Neuronal stem cell (in vitro differentiated cells): Measurements from ENCODE around the gene SORCS3.

Source experiments
- DNase-seq: peaks from one replicate; pipeline ENCODE4 v3.0.0-alpha.2; 2013; ENCODE audit warnings: low spot score
- H2AFZ ChIP-seq: one replicate; pipeline ENCODE4 v1.6.1; 2013; ENCODE audit warnings: mild to moderate bottlenecking, low read length, inconsistent platforms
- H2AK5ac ChIP-seq: 2 replicates; pipeline ENCODE4 v1.6.1; 2013; ENCODE audit warnings: low read depth, mild to moderate bottlenecking, inconsistent platforms, low read length, moderate library complexity, mixed read lengths
- H2BK120ac ChIP-seq: 2 replicates; pipeline ENCODE4 v1.6.1; 2013; ENCODE audit warnings: low read depth, mild to moderate bottlenecking, inconsistent platforms, low read length, moderate library complexity, mixed read lengths
- H2BK12ac ChIP-seq: one replicate; pipeline ENCODE4 v1.6.1; 2013; ENCODE audit warnings: low read length, inconsistent platforms
- H2BK15ac ChIP-seq: 2 replicates; pipeline ENCODE4 v1.6.1; 2013; ENCODE audit warnings: mild to moderate bottlenecking, low read length, inconsistent platforms, mixed read lengths
- H2BK5ac ChIP-seq: one replicate; pipeline ENCODE4 v1.6.1; 2013; ENCODE audit warnings: inconsistent platforms, mild to moderate bottlenecking, low read length, moderate library complexity
- H3K14ac ChIP-seq: one replicate; pipeline ENCODE4 v1.6.1; 2013; ENCODE audit warnings: low read length, inconsistent platforms
- H3K18ac ChIP-seq: 2 replicates; pipeline ENCODE4 v1.6.1; 2013; ENCODE audit warnings: low read length, inconsistent platforms
- H3K23ac ChIP-seq: 2 replicates; pipeline ENCODE4 v1.6.1; 2013; ENCODE audit warnings: low read depth, mild to moderate bottlenecking, mixed read lengths, low read length, inconsistent platforms; ENCODE audit not compliant: poor library complexity
- H3K27ac ChIP-seq: replicated peaks from 3 replicates; pipeline ENCODE4 v1.5.1; 2013; ENCODE audit warnings: low read length, inconsistent platforms
- H3K27me3 ChIP-seq, 3 experiments: 2 replicates each; pipeline ENCODE4 v1.6.1; 2013; ENCODE audit warnings: low read length in 3 of 3, mild to moderate bottlenecking in 2 of 3, inconsistent platforms in 1 of 3, low read depth in 1 of 3, mixed read lengths in 1 of 3, moderate library complexity in 1 of 3; ENCODE audit not compliant: control insufficient read depth in 3 of 3, insufficient read depth in 3 of 3
- H3K36me3 ChIP-seq, 2 donors: replicated peaks in 1 of 2; 2 replicates each; pipeline ENCODE4 v1.6.1; 2013; ENCODE audit warnings: low read length in 2 of 2; ENCODE audit not compliant: control insufficient read depth in 2 of 2, insufficient read depth in 2 of 2
- H3K4ac ChIP-seq: 2 replicates; pipeline ENCODE4 v1.6.1; 2013; ENCODE audit warnings: inconsistent platforms, mild to moderate bottlenecking, low read length, moderate library complexity
- H3K4me1 ChIP-seq, 2 donors: 1 replicate in 1 of 2; 2 replicates in 1 of 2; pipeline ENCODE4 v1.6.1; 2013; ENCODE audit warnings: low read length in 2 of 2, low read depth in 1 of 2; ENCODE audit not compliant: control insufficient read depth in 2 of 2, insufficient read depth in 1 of 2
- H3K4me2 ChIP-seq: one replicate; pipeline ENCODE4 v1.6.1; 2013; ENCODE audit warnings: mild to moderate bottlenecking, low read length, inconsistent platforms; ENCODE audit not compliant: insufficient read depth, poor library complexity, severe bottlenecking
- H3K4me3 ChIP-seq, 2 donors: 2 replicates each; pipeline ENCODE4 v1.5.1; 2013; ENCODE audit warnings: low read length in 2 of 2, mild to moderate bottlenecking in 2 of 2, inconsistent platforms in 1 of 2, moderate library complexity in 1 of 2
- H3K79me1 ChIP-seq: one replicate; pipeline ENCODE4 v1.6.1; 2013; ENCODE audit warnings: low read depth, mild to moderate bottlenecking, inconsistent platforms, low read length, moderate library complexity
- H3K9ac ChIP-seq: one replicate; pipeline ENCODE4 v1.6.1; 2013; ENCODE audit warnings: mild to moderate bottlenecking, low read depth, low read length, inconsistent platforms; ENCODE audit not compliant: poor library complexity
- H3K9me3 ChIP-seq, 2 donors: replicated peaks in 1 of 2; 2 replicates each; pipeline versions ENCODE3 to v1.6.1; 2013; ENCODE audit warnings: low read length in 2 of 2, mild to moderate bottlenecking in 2 of 2, inconsistent platforms in 1 of 2, low read depth in 1 of 2, mixed read lengths in 1 of 2, moderate library complexity in 1 of 2; ENCODE audit not compliant: control insufficient read depth in 2 of 2, insufficient read depth in 1 of 2
- H4K8ac ChIP-seq: one replicate; pipeline ENCODE4 v1.6.1; 2013; ENCODE audit warnings: low read depth, mild to moderate bottlenecking, inconsistent platforms, low read length, moderate library complexity
- H4K91ac ChIP-seq: one replicate; pipeline ENCODE4 v1.6.1; 2013; ENCODE audit warnings: low read length, low read depth, mild to moderate bottlenecking, inconsistent platforms; ENCODE audit not compliant: poor library complexity
- WGBS, 2 donors: extraction: QIAGEN DNeasy Blood & Tissue Kit; methylation state at CpG; one replicate each; pipeline ENCODE4 v1.1.7; 2013; ENCODE audit warnings: missing lambda C conversion rate in 2 of 2, mixed read lengths in 1 of 2; ENCODE audit not compliant: insufficient read length in 2 of 2, insufficient replicate concordance in 1 of 2; ENCODE audit errors: extremely low coverage in 2 of 2; 5-methylcytosine and 5-hydroxymethylcytosine counted together

The SORCS3 gene

GRCh38 chr10:105159268-105159667 is 518.2 kb downstream of the SORCS3 start:
- H3K27me3 ChIP-seq = peaks cover 0 to 2% (median 0%) of the 10 kb centered on the region in 3 experiments
- no CpG with 5 or more reads among the region's 1 CpG for WGBS, 2 donors
- no peak overlapping the region for H2BK12ac ChIP-seq
- no peak overlapping the region for H4K91ac ChIP-seq
- no peak overlapping the region for H3K4ac ChIP-seq
- no peak overlapping the region for H3K4me3 ChIP-seq
- no peak overlapping the region for H3K23ac ChIP-seq
- no peak overlapping the region for H3K4me2 ChIP-seq
- no peak for DNase-seq
- H2AFZ ChIP-seq = no peak overlapping the region
- no peak overlapping the region for H3K14ac ChIP-seq
- no peaks in the 10 kb centered on the region for H3K79me1 ChIP-seq
- H2AK5ac ChIP-seq = no peak overlapping the region
- H2BK15ac ChIP-seq = no peak overlapping the region
- no peak overlapping the region for H3K9ac ChIP-seq
- no peak overlapping the region for H3K18ac ChIP-seq
- peaks cover 0 to 8% of the 10 kb centered on the region in 2 donors for H3K4me1 ChIP-seq
- H2BK120ac ChIP-seq = no peak overlapping the region
- no peak overlapping the region for H2BK5ac ChIP-seq
- H3K9me3 ChIP-seq = no peaks in the 10 kb centered on the region
- no peaks in the 10 kb centered on the region for H3K36me3 ChIP-seq
- H3K27ac ChIP-seq = no peak overlapping the region
- no peak overlapping the region for H4K8ac ChIP-seq

GRCh38 chr10:105161149-105161548 is 520.1 kb downstream of the SORCS3 start:
- Histone ChIP-seq H3K4me2 (no peak overlapping the region), H4K91ac (no peak overlapping the region), H3K9ac (no peak overlapping the region), H3K4ac (no peak overlapping the region), H3K36me3 (no peaks in the 10 kb centered on the region), H3K79me1 (no peaks in the 10 kb centered on the region), H2BK15ac (no peak overlapping the region), H2BK5ac (no peak overlapping the region), H3K27me3 (no peaks in the 10 kb centered on the region), H2AFZ (no peak overlapping the region), H3K14ac (no peak overlapping the region), H3K27ac (no peak overlapping the region), H4K8ac (no peak overlapping the region), H3K4me1 (peaks cover 0 to 8% of the 10 kb centered on the region in 2 donors), H3K18ac (no peak overlapping the region), H2AK5ac (no peak overlapping the region), H3K23ac (no peak overlapping the region), H3K4me3 (no peak overlapping the region), H2BK120ac (no peak overlapping the region), H3K9me3 (no peaks in the 10 kb centered on the region), H2BK12ac (no peak overlapping the region)
- WGBS, 2 donors = no CpG with 5 or more reads among the region's 4 CpGs
- DNase-seq = no peak

DNA sequence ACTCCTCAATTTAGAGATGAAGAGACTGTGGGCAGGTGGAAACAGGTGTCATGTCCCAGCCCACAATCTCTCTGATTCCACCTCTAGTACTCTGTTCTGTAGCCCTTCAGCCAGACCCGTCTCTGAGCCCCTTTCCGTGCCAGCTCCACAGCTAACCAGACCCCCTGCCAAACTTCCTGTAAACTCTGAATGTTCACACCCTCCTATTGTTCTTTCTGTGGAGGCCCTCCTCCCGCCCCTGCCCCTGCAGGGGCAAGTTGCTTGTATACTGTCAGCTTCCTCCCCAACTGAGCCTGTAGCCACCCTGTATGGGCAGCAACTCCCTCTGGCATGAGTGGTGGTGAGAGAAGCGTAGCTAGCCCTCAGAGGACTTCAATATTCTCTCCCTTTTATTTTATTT is 520.7 kb downstream of the SORCS3 start:
- Histone ChIP-seq H3K23ac (no peak overlapping the region), H2AK5ac (no peak overlapping the region), H2BK5ac (no peak overlapping the region), H2BK12ac (no peak overlapping the region), H3K36me3 (no peaks in the 10 kb centered on the region), H3K4me2 (no peak overlapping the region), H3K4ac (no peak overlapping the region), H3K4me1 (peaks cover 0 to 8% of the 10 kb centered on the region in 2 donors), H3K79me1 (no peaks in the 10 kb centered on the region), H4K91ac (no peak overlapping the region), H3K27me3 (no peaks in the 10 kb centered on the region), H2BK15ac (no peak overlapping the region), H2AFZ (no peak overlapping the region), H3K4me3 (no peak overlapping the region), H3K27ac (no peak overlapping the region), H3K9me3 (no peaks in the 10 kb centered on the region), H3K9ac (no peak overlapping the region), H4K8ac (no peak overlapping the region), H3K18ac (no peak overlapping the region), H3K14ac (no peak overlapping the region), H2BK120ac (no peak overlapping the region)
- no peak for DNase-seq
- WGBS, 2 donors = no CpG with 5 or more reads among the region's 4 CpGs

- no peak overlapping the region for H3K4me2 ChIP-seq
- WGBS, 2 donors = no CpG with 5 or more reads among the region's 1 CpG
- H2BK120ac ChIP-seq = no peak overlapping the region
- no peaks in the 10 kb centered on the region for H3K9me3 ChIP-seq
- no peaks in the 10 kb centered on the region for H3K36me3 ChIP-seq
- H3K79me1 ChIP-seq = no peaks in the 10 kb centered on the region
- no peak overlapping the region for H2BK12ac ChIP-seq
- H2AK5ac ChIP-seq = no peak overlapping the region
- no peak overlapping the region for H3K14ac ChIP-seq
- H2BK15ac ChIP-seq = no peak overlapping the region
- no peak overlapping the region for H3K18ac ChIP-seq
- H3K9ac ChIP-seq = no peak overlapping the region
- no peak overlapping the region for H3K27ac ChIP-seq
- H2BK5ac ChIP-seq = no peak overlapping the region
- H3K4ac ChIP-seq = no peak overlapping the region
- H4K8ac ChIP-seq = no peak overlapping the region
- H3K4me1 ChIP-seq = no peaks in the 10 kb centered on the region
- no peak overlapping the region for H3K4me3 ChIP-seq
- no peak overlapping the region for H2AFZ ChIP-seq
- no peak for DNase-seq
- peaks cover 0 to 3% (median 0%) of the 10 kb centered on the region in 3 experiments for H3K27me3 ChIP-seq
- H3K23ac ChIP-seq = no peak overlapping the region
- H4K91ac ChIP-seq = no peak overlapping the region
Observed at GRCh38 chr10:105170521-105170920, 529.4 kb downstream of the SORCS3 start.
